ENCODE results near the gene ARMC9. TPM values are rescaled to one million over a fixed set of nuclear protein-coding genes. Genes with fewer than 3 reads are reported as not detected.

The ARMC9 gene
- total and polyA plus RNA-seq, 2 donors (not counting 3 experiments of a cell fraction or from before 2014, with no cell fraction given) = 16.4 to 24.2 TPM

DNA sequence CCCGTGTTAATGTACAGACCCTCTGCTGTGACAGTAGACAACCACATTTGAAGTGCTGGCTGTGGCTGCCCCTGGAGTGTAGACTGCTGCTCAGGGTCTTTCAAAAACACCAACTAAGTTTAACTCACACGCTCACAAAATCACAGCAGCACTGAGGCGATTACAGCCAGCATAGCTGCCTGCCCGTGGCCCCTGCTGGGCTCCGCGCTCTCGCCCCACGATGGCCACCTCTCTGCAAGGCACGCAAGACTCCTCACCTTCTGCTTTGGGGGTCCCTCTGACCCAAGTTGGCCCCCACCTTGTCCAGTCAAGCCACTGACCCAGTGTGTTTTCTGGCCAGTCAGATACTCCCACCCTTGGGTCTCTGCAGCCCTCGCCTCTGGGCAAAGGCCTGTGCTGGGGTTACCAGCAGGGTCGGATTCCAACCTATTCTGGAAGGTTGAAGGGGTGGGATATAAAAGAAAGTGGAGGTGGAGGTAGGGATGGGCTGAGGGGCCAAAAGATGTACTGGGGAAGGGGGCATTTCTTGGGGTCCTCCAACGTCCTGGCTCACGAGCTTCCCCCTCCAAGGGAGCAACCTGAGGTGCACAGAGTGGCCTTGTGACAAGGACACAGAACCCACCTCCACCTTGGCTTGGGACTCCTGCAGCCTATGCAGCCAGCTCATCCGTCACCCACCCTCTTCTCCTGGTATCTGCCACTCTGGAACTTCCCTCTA is 194.2 kb downstream of the ARMC9 start:
- no peak for FAIRE-seq
- H3K4me1 ChIP-seq (ENCODE audit: control insufficient read depth, extremely low read depth, insufficient read depth, low read length) = peaks cover 3% of the 10 kb centered on the region
- H3K4me2 ChIP-seq (ENCODE audit: insufficient read depth, low read length) = no peak overlapping the region
- no peaks in the 10 kb centered on the region for H3K9me3 ChIP-seq (replicated peaks; ENCODE audit: control insufficient read depth, insufficient read depth, low read length)
- no TSS peak for BruUV-seq (replicated peaks)
- no peaks in the 10 kb centered on the region for H3K79me2 ChIP-seq (ENCODE audit: control insufficient read depth, insufficient read depth, low read length)
- no peak overlapping the region for H3K4me3 ChIP-seq (replicated peaks in 1 of 3; ENCODE audit: insufficient read depth in 1 of 3, low read depth in 1 of 3, low read length in 3 of 3)
- H3K9me1 ChIP-seq (replicated peaks; ENCODE audit: control insufficient read depth, extremely low read depth, insufficient read depth, low read length) = no peaks in the 10 kb centered on the region
- H4K20me1 ChIP-seq (replicated peaks; ENCODE audit: control insufficient read depth, extremely low read depth, insufficient read depth, low read length) = no peaks in the 10 kb centered on the region
- peaks cover 0 to 8% of the 10 kb centered on the region in 2 experiments for H3K27me3 ChIP-seq (ENCODE audit: control insufficient read depth in 2 of 2, insufficient read depth in 2 of 2, low read length in 2 of 2)
- ChIA-PET POLR2A (no interaction called here), CTCF (interaction anchor here (1.2 kb wide), 1 partner anchor 10 kb away, joined by 3 read pairs; no protein-coding TSS in a partner anchor)
- intact Hi-C loops (cut with micrococcal nuclease) = no loop called here
- dilution Hi-C loops (cut with MboI; ENCODE audit: extremely low pct_ligation_motif_present, low sequenced_read_pairs) = no loop called here
- H3K27ac ChIP-seq (ENCODE audit: insufficient read depth, low read depth, low read length) = no peak overlapping the region
- TF ChIP-seq FOS (IDR thresholded peaks at IDR 0.05; ENCODE audit: borderline replicate concordance, insufficient read depth, low read length) (no peak), POLR2A (IDR thresholded peaks at IDR 0.05; ENCODE audit: low read depth, low read length) (no peak), GATA2 (IDR thresholded peaks at IDR 0.05; ENCODE audit: insufficient read depth, insufficient read length, low read depth, low read length) (no peak)
- DNase-seq (ENCODE audit: low read depth, low spot score) = no peak
- H3K9ac ChIP-seq (replicated peaks; ENCODE audit: extremely low read depth, insufficient read depth, low read length) = no peak overlapping the region
- H3K36me3 ChIP-seq (ENCODE audit: control insufficient read depth in 2 of 2, extremely low read depth in 1 of 2, insufficient read depth in 2 of 2, low read length in 2 of 2) = no peaks in the 10 kb centered on the region
- H2AFZ ChIP-seq (ENCODE audit: low read depth, low read length) = no peak overlapping the region

DNA sequence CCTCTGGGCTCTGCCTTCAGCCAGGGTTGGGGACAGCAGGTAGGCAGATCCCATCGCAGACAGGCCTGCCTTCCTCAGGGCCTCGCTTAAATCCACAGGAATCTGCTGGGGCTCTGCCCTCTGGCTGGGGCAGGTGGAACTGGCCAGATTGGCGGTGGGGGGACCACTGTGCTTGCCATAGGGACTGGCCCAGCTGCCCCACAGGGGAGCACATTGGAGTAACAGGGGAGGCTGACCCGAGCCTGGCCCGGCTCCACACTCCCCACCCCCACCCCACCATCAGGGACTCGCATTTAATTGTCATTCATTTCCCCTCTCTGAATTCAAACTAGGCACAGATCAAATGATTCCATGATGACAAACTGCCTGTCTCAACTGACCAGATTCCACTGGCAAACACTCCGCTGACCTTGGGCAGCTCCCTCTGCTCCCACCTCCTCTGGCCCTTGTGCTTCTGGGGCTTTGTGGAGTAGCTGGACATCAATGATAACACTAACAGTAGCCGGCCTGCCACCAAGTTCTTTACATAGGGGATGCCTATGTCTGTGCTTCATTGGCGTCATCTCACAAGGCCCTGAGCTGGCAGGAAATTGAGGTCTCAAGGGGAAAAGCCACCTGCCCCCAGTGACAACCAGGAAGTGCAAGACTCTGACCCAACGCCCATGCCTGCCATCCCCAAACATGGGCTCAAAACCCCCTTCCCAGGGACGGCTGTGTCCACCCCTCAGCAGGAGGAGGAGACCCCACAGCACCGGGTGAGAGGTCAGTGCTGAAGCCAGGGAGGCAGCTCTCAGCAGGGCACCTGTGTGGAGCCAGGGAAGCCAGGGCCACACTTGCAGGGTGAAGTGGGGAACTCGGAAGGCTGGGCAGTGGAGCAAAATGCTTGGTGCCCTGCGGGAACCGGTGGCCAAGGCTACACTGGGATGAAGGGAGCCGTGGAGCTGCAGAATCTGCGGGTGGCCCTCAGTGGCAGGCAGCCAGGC is 195.0 kb downstream of the ARMC9 start:
- no peaks in the 10 kb centered on the region for H3K9me3 ChIP-seq (replicated peaks; ENCODE audit: control insufficient read depth, insufficient read depth, low read length)
- TF ChIP-seq MYC (IDR thresholded peaks at IDR 0.05; ENCODE audit: low read depth, low read length) = no peak
- TF ChIP-seq GATA2 (IDR thresholded peaks at IDR 0.05; ENCODE audit: insufficient read depth, insufficient read length, low read depth, low read length) = no peak
- no peak for TF ChIP-seq POLR2AphosphoS5 (IDR thresholded peaks at IDR 0.05; ENCODE audit: insufficient read depth, low read depth, low read length)
- TF ChIP-seq, protein P1, sequence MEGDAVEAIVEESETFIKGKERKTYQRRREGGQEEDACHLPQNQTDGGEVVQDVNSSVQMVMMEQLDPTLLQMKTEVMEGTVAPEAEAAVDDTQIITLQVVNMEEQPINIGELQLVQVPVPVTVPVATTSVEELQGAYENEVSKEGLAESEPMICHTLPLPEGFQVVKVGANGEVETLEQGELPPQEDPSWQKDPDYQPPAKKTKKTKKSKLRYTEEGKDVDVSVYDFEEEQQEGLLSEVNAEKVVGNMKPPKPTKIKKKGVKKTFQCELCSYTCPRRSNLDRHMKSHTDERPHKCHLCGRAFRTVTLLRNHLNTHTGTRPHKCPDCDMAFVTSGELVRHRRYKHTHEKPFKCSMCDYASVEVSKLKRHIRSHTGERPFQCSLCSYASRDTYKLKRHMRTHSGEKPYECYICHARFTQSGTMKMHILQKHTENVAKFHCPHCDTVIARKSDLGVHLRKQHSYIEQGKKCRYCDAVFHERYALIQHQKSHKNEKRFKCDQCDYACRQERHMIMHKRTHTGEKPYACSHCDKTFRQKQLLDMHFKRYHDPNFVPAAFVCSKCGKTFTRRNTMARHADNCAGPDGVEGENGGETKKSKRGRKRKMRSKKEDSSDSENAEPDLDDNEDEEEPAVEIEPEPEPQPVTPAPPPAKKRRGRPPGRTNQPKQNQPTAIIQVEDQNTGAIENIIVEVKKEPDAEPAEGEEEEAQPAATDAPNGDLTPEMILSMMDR (IDR thresholded peaks at IDR 0.05; ENCODE audit: extremely low read depth in 1 of 2, insufficient read depth in 1 of 2, low read depth in 1 of 2, low read length in 2 of 2) = peak in 1 of 2 donors; percentile 19
- TF ChIP-seq FOS (IDR thresholded peaks at IDR 0.05; ENCODE audit: borderline replicate concordance, insufficient read depth, low read length) = no peak
- TF ChIP-seq POLR2A (IDR thresholded peaks at IDR 0.05; ENCODE audit: low read depth, low read length) = no peak
- no peaks in the 10 kb centered on the region for H3K9me1 ChIP-seq (replicated peaks; ENCODE audit: control insufficient read depth, extremely low read depth, insufficient read depth, low read length)
- no peak overlapping the region for H3K9ac ChIP-seq (replicated peaks; ENCODE audit: extremely low read depth, insufficient read depth, low read length)
- intact Hi-C loops (cut with micrococcal nuclease) (no loop called here), dilution Hi-C loops (cut with MboI; ENCODE audit: extremely low pct_ligation_motif_present, low sequenced_read_pairs) (no loop called here)
- no peaks in the 10 kb centered on the region for H4K20me1 ChIP-seq (replicated peaks; ENCODE audit: control insufficient read depth, extremely low read depth, insufficient read depth, low read length)
- peak; percentile 24 for FAIRE-seq
- ChIA-PET CTCF (interaction anchor here (1.2 to 1.7 kb wide), 3 partner anchors 10 to 96 kb away, joined by 3 to 6 read pairs (median 5); no protein-coding TSS in a partner anchor), POLR2A (no interaction called here)
- H3K36me3 ChIP-seq (ENCODE audit: control insufficient read depth in 2 of 2, extremely low read depth in 1 of 2, insufficient read depth in 2 of 2, low read length in 2 of 2) = no peaks in the 10 kb centered on the region
- no peaks in the 10 kb centered on the region for H3K4me1 ChIP-seq (ENCODE audit: control insufficient read depth, extremely low read depth, insufficient read depth, low read length)
- no peak overlapping the region for H3K4me3 ChIP-seq (replicated peaks in 1 of 3; ENCODE audit: insufficient read depth in 1 of 3, low read depth in 1 of 3, low read length in 3 of 3)
- DNase-seq (ENCODE audit: low read depth, low spot score) = no peak
- BruUV-seq (replicated peaks) = no TSS peak
- H3K4me2 ChIP-seq (ENCODE audit: insufficient read depth, low read length) = no peak overlapping the region
- no peak overlapping the region for H2AFZ ChIP-seq (ENCODE audit: low read depth, low read length)
- no peaks in the 10 kb centered on the region for H3K79me2 ChIP-seq (ENCODE audit: control insufficient read depth, insufficient read depth, low read length)
- H3K27ac ChIP-seq (ENCODE audit: insufficient read depth, low read depth, low read length) = no peak overlapping the region
- peaks cover 0 to 8% of the 10 kb centered on the region in 2 experiments for H3K27me3 ChIP-seq (ENCODE audit: control insufficient read depth in 2 of 2, insufficient read depth in 2 of 2, low read length in 2 of 2)

All from endothelial cell of umbilical vein (primary cell).